Heart left ventricle (tissue), 13 donors: ENCODE measurements around the gene ANKH.

Source experiments
- POLR2A ChIP-seq, 2 donors: fragments of 450-650 bp; IDR thresholded peaks; one replicate each; pipeline ENCODE4 v1.6.1; 2017; ENCODE audit warnings: antibody characterized with exemption in 2 of 2, mild to moderate bottlenecking in 2 of 2, moderate library complexity in 2 of 2
- TF ChIP-seq, protein P1 (sequence below), 12 donors: fragments of 200-600 bp; sonication (generic) in 4 of 12; IDR thresholded peaks; one replicate each; pipeline versions ENCODE4 v1.5.0 to v1.8.0; 2018 to 2022; ENCODE audit warnings: antibody characterized with exemption in 12 of 12, mild to moderate bottlenecking in 5 of 12
- donor health status: ischemic (EF 13 %, LVEDD 7.1; RV severe dilation, severe dysfunction).
- donor health status: DM: no; HTN: yes; CAD: no.
- donor health status: DM: no; HTN: no; CAD: no.
- donor health status: ischemic (EF 25% LVEDD 6.9; RV normal size, moderate dysfunction).
- donor health status: ischemic (EF 25% LVEDD 5.7; RV mildly dilated, moderate dysfunction).
- donor health status: ischemic (EF 35%, LVEDD 5.7; RV mildly dilated, moderate dysfunction).
- donor health status: nonischemic (EF 11% LVEDD 7.7; RV severe dilation, severe dysfunction).
- donor health status: DM: yes; HTN: yes; CAD: no.
- donor health status: PGD.
- donor health status: ischemic (EF 29% LVEDD 5.4; RV normal size, mild dysfunction).
- donor health status: nonischemic (EF 23%, LVEDD 6.1; RV moderate dilation, normal function).

DNA sequence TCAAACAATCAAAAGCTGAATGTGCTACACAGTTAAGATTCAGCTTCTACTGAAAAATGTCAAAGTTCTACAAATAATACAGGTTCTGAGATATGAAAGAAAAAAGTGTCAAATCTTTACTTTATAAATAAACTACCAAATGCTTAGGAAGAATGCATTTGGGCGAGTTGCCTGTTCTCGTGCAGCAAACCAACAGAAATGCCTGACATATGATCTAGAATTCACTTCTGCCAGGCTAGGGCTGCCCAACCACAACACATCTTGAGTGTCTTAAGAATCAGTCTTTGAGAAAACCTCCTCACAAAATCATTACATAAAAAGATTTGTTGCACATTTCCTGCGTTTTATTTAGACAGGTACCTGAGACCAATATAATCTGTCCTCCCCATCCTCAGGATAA, 42.2 kb downstream of the ANKH start:
- TF ChIP-seq, protein P1, sequence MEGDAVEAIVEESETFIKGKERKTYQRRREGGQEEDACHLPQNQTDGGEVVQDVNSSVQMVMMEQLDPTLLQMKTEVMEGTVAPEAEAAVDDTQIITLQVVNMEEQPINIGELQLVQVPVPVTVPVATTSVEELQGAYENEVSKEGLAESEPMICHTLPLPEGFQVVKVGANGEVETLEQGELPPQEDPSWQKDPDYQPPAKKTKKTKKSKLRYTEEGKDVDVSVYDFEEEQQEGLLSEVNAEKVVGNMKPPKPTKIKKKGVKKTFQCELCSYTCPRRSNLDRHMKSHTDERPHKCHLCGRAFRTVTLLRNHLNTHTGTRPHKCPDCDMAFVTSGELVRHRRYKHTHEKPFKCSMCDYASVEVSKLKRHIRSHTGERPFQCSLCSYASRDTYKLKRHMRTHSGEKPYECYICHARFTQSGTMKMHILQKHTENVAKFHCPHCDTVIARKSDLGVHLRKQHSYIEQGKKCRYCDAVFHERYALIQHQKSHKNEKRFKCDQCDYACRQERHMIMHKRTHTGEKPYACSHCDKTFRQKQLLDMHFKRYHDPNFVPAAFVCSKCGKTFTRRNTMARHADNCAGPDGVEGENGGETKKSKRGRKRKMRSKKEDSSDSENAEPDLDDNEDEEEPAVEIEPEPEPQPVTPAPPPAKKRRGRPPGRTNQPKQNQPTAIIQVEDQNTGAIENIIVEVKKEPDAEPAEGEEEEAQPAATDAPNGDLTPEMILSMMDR (IDR thresholded peaks at IDR 0.05): no peak
- no peak for TF ChIP-seq POLR2A (IDR thresholded peaks at IDR 0.05)
